Jurkat, Clone E6-1 (cell line): ENCODE results near the gene CCDC88A.
"Not testable (repeated sequence)": the region's sequence is repeated elsewhere in the genome, so short reads cannot be mapped to it uniquely, and the experiment has no call there.

Experiments used
- DNase-seq: peaks from one replicate; pipeline ENCODE4 v3.0.0-alpha.2; 2011; ENCODE audit warnings: low read depth, low spot score
- H3K4me3 ChIP-seq: 2 replicates; pipeline ENCODE4 v1.5.1; 2011; ENCODE audit warnings: mild to moderate bottlenecking, low read length, control low read depth, moderate library complexity

Gene CCDC88A

DNA sequence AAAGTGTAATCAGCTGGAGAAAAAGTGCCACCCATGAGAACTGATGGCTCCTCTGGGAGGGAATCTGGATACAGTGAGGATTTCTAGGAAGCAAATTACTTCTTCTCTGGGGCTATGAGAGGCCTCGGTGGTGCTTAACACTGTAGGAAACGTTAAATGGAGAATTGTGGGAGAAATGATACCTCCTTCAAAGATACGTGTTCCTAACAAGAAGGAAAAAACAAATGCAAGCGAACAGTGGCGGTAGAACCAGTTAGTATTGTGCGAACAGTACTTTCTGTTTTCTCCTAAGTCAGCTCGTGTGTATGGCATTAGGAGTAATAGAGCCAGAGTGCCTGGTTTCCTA is 150.0 kb downstream of the CCDC88A start:
- H3K4me3 ChIP-seq, result peak overlapping the region; percentile 74
- DNase-seq, result no peak

DNA sequence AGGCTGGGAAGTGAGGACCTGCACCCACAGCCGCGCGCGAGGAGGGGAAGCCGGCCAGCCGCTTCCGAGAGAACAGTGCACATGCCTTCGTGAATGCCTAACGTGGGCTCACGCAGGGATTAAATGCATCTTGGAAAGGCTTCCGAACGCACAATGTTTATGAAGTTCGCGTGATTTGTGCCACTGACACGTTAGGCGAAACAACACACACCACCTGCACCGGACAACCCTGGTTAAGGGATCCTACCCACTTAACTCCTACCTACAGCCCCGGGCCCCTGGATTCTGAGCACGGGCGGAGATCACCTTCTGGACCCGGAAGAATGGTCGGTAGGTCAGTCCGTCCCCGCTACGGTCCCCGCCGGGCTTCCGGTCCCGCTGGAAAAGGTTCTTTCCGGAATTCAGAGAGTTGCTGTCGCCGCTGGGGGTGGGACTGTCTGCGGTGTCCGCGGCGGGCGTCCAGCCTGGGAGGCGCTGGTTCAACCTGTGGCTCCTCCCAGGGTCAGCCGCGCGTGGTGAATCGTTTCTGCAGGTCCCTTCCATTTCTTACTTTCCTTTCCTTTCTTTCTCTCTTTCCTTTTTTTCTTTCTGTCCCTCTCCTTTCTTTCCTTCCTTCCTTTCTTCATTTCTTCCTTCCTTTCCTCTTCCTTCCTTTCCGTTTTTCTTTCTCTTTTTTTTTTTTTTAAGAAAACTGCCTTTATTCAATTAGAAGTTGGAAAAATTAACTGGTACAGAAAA is 150.6 kb downstream of the CCDC88A start, which contains the start of gene MTIF2:
MTIF2 (minus strand) TSS at position 325 of the 738 bp plus-strand sequence. CDS start 5,373 bp downstream, outside the sequence.
- H3K4me3 ChIP-seq, result peak within 1 kb of the TSS; percentile 74
- peak; percentile 68 for DNase-seq

DNA sequence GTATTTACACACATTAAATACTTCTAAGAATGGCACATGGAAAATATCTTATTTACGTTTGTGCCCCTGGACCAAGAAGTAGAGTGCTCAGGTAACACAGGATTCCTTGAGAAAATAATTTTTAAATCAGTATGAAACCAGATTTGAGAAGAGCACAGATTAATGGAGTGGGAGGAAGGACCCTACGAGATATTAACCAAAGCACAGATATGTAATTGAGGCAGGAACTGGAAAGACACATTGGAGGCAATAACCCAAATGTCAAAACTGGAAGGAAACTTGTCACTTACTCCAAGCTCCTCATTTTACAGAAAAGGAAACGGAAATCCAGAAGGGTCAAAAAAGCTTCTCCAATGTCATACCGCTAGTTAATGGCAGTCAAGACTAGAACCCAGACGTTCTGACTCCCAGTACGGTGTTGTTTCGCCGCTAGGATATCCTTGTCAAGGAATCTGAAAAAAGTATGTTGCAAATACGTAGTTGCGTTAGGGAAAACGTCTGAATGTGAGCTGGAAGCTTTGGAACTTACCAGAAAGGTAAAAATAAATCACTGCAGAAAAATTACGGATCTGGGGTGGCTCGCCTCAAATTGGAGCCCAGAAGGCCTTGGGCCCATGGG is 151.3 kb downstream of the CCDC88A start:
- H3K4me3 ChIP-seq, result peak overlapping the region; percentile 74
- no peak for DNase-seq

DNA sequence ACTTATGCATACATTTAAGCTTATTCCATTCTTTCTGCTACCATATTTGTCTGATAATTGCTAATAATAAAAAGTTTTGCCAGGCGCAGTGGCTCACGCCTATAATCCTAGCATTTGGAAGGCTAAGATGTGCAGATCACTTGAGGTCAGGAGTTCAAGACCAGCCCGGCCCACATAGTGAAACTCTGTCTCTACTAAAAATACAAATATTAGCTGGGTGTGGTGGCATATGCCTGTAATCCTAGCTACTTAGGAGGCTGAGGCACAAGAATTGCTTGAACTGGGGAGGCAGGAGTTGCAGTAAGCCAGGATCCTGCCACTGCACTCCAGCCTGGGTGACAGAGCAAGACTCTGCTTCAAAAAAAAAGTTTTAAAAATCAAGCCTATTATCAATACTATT is 160.1 kb downstream of the CCDC88A start:
- DNase-seq, H3K4me3 ChIP-seq: not testable (repeated sequence)

DNA sequence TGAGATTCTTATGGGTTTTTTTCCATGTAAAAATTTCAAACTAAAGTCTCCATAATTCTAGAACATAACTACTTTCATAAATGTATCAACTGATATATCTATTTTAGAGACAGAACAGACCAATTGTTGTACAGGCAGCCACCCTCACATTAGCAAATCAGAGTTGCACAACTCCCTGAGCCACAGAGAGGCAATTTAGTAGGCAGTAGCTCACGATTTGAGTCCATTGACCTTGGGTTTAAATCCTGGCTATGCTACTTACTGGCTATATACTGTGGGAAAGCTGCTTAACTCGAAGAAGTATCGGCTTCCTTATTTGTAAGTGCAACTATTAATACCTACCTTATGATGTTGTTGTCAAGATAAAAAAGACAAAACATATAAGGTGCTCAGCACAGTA is 166.8 kb downstream of the CCDC88A start:
- no peak for DNase-seq
- H3K4me3 ChIP-seq, result no peak overlapping the region

DNA sequence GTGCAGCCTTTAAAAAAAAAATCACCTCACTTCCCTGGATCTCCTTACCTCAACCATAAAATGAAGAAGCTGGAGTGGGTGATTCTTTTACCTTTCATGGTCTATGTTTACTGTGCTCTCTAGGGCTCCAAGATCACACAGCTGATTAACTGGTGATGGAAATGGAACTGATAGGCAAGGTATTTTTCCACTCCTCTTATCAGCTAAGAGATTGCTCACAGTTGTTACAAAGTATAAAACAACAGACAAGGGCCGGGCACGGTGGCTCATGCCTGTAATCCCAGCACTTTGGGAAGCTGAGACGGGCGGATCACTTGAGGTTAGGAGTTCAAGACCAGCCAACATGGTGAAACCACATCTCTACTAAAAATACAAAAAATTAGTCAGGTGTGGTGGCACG is 172.6 kb downstream of the CCDC88A start:
- no peak for DNase-seq
- H3K4me3 ChIP-seq, result no peak overlapping the region

DNA sequence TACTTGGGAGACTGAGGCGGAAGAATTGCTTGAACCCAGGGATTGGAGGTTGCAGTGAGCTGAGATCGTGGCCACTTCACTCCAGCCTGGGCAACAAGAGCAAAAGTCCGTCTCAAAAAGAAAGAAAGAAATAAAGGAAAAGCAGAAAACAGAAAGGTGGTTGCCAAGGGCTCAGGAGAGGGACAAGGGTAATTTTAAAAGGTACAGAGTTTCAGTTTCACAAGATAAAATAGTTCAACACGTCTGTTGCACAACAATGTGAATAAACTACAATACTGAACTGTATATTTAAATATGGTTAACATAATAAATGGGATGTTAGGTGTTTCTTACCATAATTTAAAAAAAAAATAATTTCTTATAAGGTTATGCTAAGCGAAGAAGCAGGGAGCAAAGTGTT is 174.2 kb downstream of the CCDC88A start:
- DNase-seq, result no peak
- no peak overlapping the region for H3K4me3 ChIP-seq

DNA sequence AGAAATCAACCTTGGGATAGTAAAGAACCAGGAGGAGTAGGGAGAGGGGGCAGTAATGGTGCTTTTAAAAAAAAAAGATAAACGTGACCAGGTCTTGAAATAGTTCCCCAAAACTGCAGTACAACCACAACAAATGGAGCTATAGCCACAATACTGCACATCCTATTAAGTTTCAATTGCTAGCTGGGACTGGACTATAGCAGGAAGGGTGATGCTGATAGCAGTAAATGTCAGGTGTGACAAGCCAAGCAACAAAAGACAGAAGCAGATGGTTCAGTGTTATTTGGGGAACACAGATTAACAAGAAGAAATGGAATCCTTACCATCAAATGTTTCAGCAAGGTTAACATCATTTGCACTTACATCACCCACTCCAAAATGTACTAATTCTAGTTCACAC is 177.0 kb downstream of the CCDC88A start:
- no peak for DNase-seq
- H3K4me3 ChIP-seq, result no peak overlapping the region

DNA sequence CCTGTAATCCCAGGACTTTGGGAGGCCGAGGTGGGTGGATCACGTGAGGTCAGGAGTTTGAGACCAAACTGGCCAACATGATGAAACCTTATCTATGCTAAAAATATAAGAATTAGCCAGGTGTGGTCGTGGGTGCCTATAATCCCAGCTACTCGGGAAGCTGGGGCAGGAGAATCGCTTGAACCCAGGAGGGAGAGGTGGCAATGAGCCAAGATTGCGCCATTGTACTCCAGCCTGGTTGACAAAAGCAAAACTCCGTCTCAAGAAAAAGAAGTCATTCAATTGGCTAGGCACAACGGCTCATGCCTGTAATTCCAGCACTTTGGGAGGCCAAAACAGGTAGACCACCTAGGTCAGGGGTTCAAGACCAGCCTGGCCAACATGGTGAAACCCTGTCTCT is 178.1 kb downstream of the CCDC88A start:
- DNase-seq, H3K4me3 ChIP-seq: not testable (repeated sequence)

DNA sequence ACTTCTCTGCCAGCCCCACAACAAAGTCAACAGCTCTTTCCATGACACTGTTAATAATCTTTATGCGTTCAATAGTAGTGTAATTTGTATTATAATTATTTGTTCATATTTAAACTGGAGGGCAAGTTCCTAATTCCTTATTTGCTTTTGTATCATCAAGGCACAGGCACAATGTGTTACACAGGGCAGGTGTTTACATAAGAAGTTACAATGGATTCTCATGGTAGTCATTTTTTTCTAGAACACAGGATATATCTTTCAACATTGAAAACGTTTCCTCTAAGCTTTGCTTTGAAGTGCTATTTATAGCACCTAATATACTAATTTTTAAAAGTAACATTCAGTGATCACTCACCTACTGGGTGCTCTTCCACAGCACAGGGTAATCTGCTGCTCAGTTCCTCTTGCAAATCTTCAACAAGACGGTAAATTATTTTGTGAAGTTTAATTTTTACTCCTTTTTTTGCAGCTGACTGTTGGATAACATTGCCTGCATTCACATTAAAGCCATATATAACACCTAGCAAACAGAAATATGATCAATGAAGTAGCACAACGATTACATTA is 179.9 kb downstream of the CCDC88A start:
- no peak overlapping the region for H3K4me3 ChIP-seq
- DNase-seq, result no peak
